Choroid plexus epithelial cell (primary cell): Measurements from ENCODE around the gene CELF1.

Experiments used
- DNase-seq: peaks from one replicate; pipeline ENCODE4 v3.0.0-alpha.2; 2010; ENCODE audit warnings: low read depth
- H3K4me3 ChIP-seq: 2 replicates; pipeline ENCODE4 v1.5.1; 2011; ENCODE audit warnings: low read depth, mild to moderate bottlenecking, control low read depth, low read length, moderate library complexity
- CTCF ChIP-seq: conservative IDR thresholded peaks from 2 replicates; pipeline ENCODE4 v1.5.1; 2011; ENCODE audit warnings: low read depth, mild to moderate bottlenecking, control low read depth, inconsistent platforms, low read length, moderate library complexity

CELF1 gene

GRCh38 chr11:47496808-47497207, 56.1 kb downstream of the CELF1 start:
- TF ChIP-seq CTCF, result no peak
- no peak for DNase-seq
- H3K4me3 ChIP-seq, result no peak overlapping the region

- TF ChIP-seq CTCF, result no peak
- DNase-seq, result no peak
- H3K4me3 ChIP-seq, result no peak overlapping the region
These were observed 57.1 kb downstream of the CELF1 start for GRCh38 chr11:47495856-47496217.

- H3K4me3 ChIP-seq, result no peak overlapping the region
- DNase-seq, result peak; percentile 73
- TF ChIP-seq CTCF, result no peak
These were observed 57.7 kb downstream of the CELF1 start for GRCh38 chr11:47495011-47495855.

GRCh38 chr11:47489395-47489755, 63.6 kb downstream of the CELF1 start:
- H3K4me3 ChIP-seq, result no peak overlapping the region
- no peak for DNase-seq
- TF ChIP-seq CTCF, result no peak

- H3K4me3 ChIP-seq, result no peak overlapping the region
- TF ChIP-seq CTCF, result no peak
- no peak for DNase-seq
These were observed 64.1 kb downstream of the CELF1 start for GRCh38 chr11:47488674-47489394.

GRCh38 chr11:47488111-47488510, 64.8 kb downstream of the CELF1 start:
- no peak for DNase-seq
- no peak for TF ChIP-seq CTCF
- no peak overlapping the region for H3K4me3 ChIP-seq

- H3K4me3 ChIP-seq, result no peak overlapping the region
- no peak for DNase-seq
- TF ChIP-seq CTCF, result no peak
These were observed 65.5 kb downstream of the CELF1 start for GRCh38 chr11:47487421-47487820.
